Esophagus muscularis mucosa (tissue), 4 donors: ENCODE measurements around the gene COLEC12. TPM values are rescaled to one million over a fixed set of nuclear protein-coding genes. Genes with fewer than 3 reads are reported as not detected.

Experiments
- DNase-seq: peaks from one replicate; pipeline ENCODE4 v3.0.0-alpha.2; 2017; ENCODE audit errors: extremely low spot score
- H3K27ac ChIP-seq, 4 donors: fragments of 200-600 bp; sonication (generic); replicated peaks in 1 of 4; 1 replicate in 3 of 4; 2 replicates in 1 of 4; pipeline ENCODE4 v1.5.1; 2016 to 2019; ENCODE audit warnings: mild to moderate bottlenecking in 1 of 4
- H3K27me3 ChIP-seq, 4 donors: fragments of 200-600 bp; sonication (generic); one replicate each; pipeline versions ENCODE4 v1.5.1 to v1.6.0; 2016 to 2019
- H3K36me3 ChIP-seq, 4 donors: fragments of 200-600 bp; sonication (generic); one replicate each; pipeline ENCODE4 v1.5.1; 2016 to 2019
- H3K4me1 ChIP-seq, 4 donors: fragments of 200-600 bp; sonication (generic); one replicate each; pipeline ENCODE4 v1.5.1; 2016 to 2019
- H3K4me3 ChIP-seq, 4 donors: fragments of 200-600 bp; sonication (generic); 1 replicate in 2 of 4; 2 replicates in 2 of 4; pipeline ENCODE4 v1.5.1; 2016 to 2019; ENCODE audit warnings: mild to moderate bottlenecking in 4 of 4, moderate library complexity in 1 of 4
- H3K9me3 ChIP-seq, 4 donors: fragments of 200-600 bp; sonication (generic); 1 replicate in 3 of 4; 2 replicates in 1 of 4; pipeline ENCODE4 v1.5.1; 2016 to 2019
- EP300 ChIP-seq: sonication (generic); formaldehyde crosslinking; IDR thresholded peaks from one replicate; pipeline ENCODE4 v1.6.1; 2017; ENCODE audit warnings: antibody characterized with exemption
- POLR2A ChIP-seq: fragments of 450-650 bp; IDR thresholded peaks from one replicate; pipeline ENCODE4 v1.6.1; 2017; ENCODE audit warnings: antibody characterized with exemption, moderate library complexity, mild to moderate bottlenecking, low read depth
- POLR2AphosphoS5 ChIP-seq, 2 donors: sonication (generic); formaldehyde crosslinking; IDR thresholded peaks; one replicate each; pipeline ENCODE4 v1.6.1; 2017; ENCODE audit warnings: antibody characterized with exemption in 2 of 2
- WGBS: methylation state at CpG from one replicate; pipeline ENCODE4 v1.1.5; 2018; 5-methylcytosine and 5-hydroxymethylcytosine counted together
- intact Hi-C: fragments of 100-400 bp; cut with DNase I; formaldehyde crosslinking; loops from one replicate; pipeline ENCODE4 v1.15.1; 2023
- total RNA-seq, 4 donors: library from RNA; depleted of rRNA; stranded (reverse); fragments of >200 nt; gene quantifications; one replicate each; pipeline versions ENCODE4 v1.1.0 to v1.2.1, GENCODE V29; 2016
- TF ChIP-seq, protein P1 (sequence below), 3 experiments: fragments of 200-600 bp in 2 of 3; fragments of 450-650 bp in 1 of 3; sonication (generic) in 2 of 3; IDR thresholded peaks; one replicate each; pipeline ENCODE4 v1.5.1; 2017 to 2019; ENCODE audit warnings: antibody characterized with exemption in 3 of 3, mild to moderate bottlenecking in 2 of 3, moderate library complexity in 1 of 3

COLEC12 gene
- total RNA-seq, 4 donors from 2014 or later: 17.9 to 36.4 (median 23.5) TPM

DNA sequence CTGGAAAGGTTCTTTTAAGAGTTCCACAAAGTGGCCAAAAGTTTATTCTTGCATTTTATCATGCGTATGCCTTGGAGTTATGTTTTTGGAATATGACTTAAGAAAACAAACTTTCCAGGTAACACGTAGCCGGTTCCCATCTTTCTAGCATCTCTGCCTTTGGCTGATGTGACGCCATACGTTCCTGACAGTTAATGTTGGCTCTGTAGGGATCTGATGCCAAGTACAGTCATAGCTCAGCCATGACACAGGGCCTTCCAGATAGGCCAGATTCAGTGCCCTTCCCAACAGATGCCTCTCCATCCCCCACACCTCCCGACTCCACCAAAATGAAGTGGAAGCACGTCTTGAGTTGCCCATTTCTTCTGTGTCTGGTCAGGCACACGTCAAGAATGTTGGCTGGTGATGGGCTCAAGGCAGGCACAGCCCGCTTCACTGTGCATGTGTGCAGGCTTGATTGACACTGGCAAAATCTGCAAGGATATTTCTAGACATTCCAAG is 181.7 kb downstream of the COLEC12 start:
- no peaks in the 10 kb centered on the region for H3K27me3 ChIP-seq
- no peaks in the 10 kb centered on the region for H3K36me3 ChIP-seq
- WGBS: 82% methylated on average over 9 of the region's 9 CpGs
- no peak overlapping the region for H3K27ac ChIP-seq
- no peaks in the 10 kb centered on the region for H3K9me3 ChIP-seq
- no peak overlapping the region for H3K4me3 ChIP-seq
- TF ChIP-seq, protein P1, sequence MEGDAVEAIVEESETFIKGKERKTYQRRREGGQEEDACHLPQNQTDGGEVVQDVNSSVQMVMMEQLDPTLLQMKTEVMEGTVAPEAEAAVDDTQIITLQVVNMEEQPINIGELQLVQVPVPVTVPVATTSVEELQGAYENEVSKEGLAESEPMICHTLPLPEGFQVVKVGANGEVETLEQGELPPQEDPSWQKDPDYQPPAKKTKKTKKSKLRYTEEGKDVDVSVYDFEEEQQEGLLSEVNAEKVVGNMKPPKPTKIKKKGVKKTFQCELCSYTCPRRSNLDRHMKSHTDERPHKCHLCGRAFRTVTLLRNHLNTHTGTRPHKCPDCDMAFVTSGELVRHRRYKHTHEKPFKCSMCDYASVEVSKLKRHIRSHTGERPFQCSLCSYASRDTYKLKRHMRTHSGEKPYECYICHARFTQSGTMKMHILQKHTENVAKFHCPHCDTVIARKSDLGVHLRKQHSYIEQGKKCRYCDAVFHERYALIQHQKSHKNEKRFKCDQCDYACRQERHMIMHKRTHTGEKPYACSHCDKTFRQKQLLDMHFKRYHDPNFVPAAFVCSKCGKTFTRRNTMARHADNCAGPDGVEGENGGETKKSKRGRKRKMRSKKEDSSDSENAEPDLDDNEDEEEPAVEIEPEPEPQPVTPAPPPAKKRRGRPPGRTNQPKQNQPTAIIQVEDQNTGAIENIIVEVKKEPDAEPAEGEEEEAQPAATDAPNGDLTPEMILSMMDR (IDR thresholded peaks at IDR 0.05): no peak
- TF ChIP-seq POLR2A (no peak), POLR2AphosphoS5 (IDR thresholded peaks at IDR 0.05) (no peak), EP300 (no peak)
- peaks cover 10 to 24% (median 22%) of the 10 kb centered on the region in 4 donors for H3K4me1 ChIP-seq
- DNase-seq: no peak
- intact Hi-C loops: no loop called here

DNA sequence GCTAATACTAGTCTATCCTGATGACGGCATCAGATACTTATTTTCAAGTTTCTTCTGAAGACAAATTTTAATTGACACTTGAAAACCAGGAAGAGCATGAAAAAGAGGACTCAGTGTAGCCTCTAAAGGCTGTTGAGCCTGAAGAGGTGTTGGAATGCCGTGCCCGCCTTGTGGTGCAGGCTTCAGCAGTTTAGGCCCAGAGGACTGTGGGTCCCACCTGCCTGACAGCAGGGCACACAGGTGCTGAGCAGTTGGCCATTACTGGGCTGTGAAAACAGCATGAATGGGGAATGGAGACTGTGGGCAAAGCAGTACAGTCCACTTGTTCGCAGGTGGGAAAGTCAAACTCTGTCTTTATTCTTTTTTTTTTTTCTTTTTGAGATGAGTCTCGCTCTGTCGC is 182.9 kb downstream of the COLEC12 start:
- no peak for DNase-seq
- H3K4me1 ChIP-seq: peaks cover 7 to 14% (median 12%) of the 10 kb centered on the region in 4 donors
- no peak overlapping the region for H3K27ac ChIP-seq
- intact Hi-C loops: no loop called here
- 93% methylated on average over 4 of the region's 6 CpGs for WGBS
- no peak overlapping the region for H3K4me3 ChIP-seq
- TF ChIP-seq, protein P1 (IDR thresholded peaks at IDR 0.05): no peak
- H3K27me3 ChIP-seq: no peaks in the 10 kb centered on the region
- no peaks in the 10 kb centered on the region for H3K36me3 ChIP-seq
- no peaks in the 10 kb centered on the region for H3K9me3 ChIP-seq

DNA sequence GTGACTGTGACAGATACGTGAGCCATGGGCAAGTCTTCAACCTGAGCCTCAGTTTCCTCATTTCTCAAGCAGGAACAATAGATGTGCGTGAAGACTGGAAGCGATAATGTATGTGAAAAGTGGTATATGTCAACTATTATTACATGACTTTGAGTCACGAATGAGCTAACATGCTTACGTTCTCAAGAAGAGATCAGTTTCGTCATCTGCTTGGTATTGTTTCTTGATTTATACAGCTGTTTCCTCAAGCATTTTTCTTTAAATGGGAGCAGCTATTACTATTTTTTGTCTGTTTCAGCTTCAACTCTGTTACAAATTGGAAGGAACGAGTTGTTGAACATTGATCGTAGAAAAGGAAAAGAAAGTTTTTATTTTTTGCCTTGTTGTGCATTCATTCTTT is 184.1 kb downstream of the COLEC12 start:
- H3K36me3 ChIP-seq: no peaks in the 10 kb centered on the region
- H3K4me1 ChIP-seq: peaks cover 0 to 1% (median under 1%) of the 10 kb centered on the region in 4 donors
- no peaks in the 10 kb centered on the region for H3K27me3 ChIP-seq
- intact Hi-C loops: no loop called here
- TF ChIP-seq, protein P1 (IDR thresholded peaks at IDR 0.05): no peak
- TF ChIP-seq EP300 (no peak), POLR2A (no peak), POLR2AphosphoS5 (IDR thresholded peaks at IDR 0.05) (no peak)
- WGBS: 78% methylated on average over 8 of the region's 8 CpGs
- no peak overlapping the region for H3K4me3 ChIP-seq
- DNase-seq: no peak
- no peak overlapping the region for H3K27ac ChIP-seq
- no peaks in the 10 kb centered on the region for H3K9me3 ChIP-seq

DNA sequence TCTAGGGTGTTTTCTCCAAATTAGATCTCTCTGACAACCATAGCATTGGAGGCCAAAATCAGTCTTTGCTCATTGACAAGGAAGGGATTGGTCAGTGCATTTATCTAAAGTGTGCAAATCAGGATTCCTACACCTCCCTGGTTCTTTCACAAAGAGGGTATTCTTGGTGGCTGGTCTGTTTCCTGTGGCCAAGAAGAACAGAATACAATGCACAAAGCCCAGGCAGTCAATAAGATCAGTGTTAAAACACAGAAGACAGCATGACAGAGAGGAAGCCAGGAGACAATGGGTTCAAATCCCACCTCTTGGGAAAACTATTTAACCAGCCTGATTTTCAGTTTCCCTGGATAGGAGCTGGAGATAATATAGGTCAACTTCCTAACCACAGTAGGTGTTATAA is 186.6 kb downstream of the COLEC12 start:
- DNase-seq: no peak

DNA sequence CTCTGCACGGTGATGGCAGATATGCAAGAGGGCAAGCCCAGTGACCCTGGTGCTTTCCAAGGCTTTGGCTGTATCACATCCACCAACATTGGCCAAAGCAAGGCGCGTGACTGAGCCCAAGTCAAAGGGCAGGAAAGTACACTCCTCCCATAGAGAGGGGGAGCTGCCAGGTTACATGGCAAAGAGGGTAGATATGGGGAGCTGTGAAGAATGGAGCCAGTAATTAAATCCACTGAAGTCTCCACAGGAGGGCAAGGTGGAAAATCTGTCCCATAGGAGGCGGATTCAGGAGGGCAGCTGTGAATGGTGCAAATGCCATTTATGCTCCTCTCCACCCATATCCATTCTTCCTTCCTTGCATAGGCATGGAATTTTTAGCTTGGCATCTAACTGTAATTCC is 188.1 kb downstream of the COLEC12 start:
- DNase-seq: no peak
- no peak overlapping the region for H3K4me3 ChIP-seq
- no peak overlapping the region for H3K27ac ChIP-seq
- TF ChIP-seq, protein P1 (IDR thresholded peaks at IDR 0.05): no peak
- TF ChIP-seq POLR2A (no peak), POLR2AphosphoS5 (IDR thresholded peaks at IDR 0.05) (no peak), EP300 (no peak)
- no peaks in the 10 kb centered on the region for H3K9me3 ChIP-seq
- H3K36me3 ChIP-seq: no peaks in the 10 kb centered on the region
- 75% methylated on average over 3 of the region's 4 CpGs for WGBS
- no peaks in the 10 kb centered on the region for H3K27me3 ChIP-seq
- intact Hi-C loops: no loop called here
- no peaks in the 10 kb centered on the region for H3K4me1 ChIP-seq

More for the DNA sequence above, 186.6 kb downstream of the COLEC12 start:
- no peak for TF ChIP-seq POLR2A
- no peaks in the 10 kb centered on the region for H3K27me3 ChIP-seq
- no peaks in the 10 kb centered on the region for H3K36me3 ChIP-seq
- H3K4me1 ChIP-seq: no peaks in the 10 kb centered on the region
- H3K27ac ChIP-seq: no peak overlapping the region
- H3K4me3 ChIP-seq: no peak overlapping the region
- intact Hi-C loops: no loop called here
- H3K9me3 ChIP-seq: no peaks in the 10 kb centered on the region
